Daoy (cell line): Measurements from ENCODE around the gene IZUMO1. TPM values are rescaled to one million over a fixed set of nuclear protein-coding genes. Genes with fewer than 3 reads are reported as not detected.

Experiments
- DNase-seq: peaks from one replicate; pipeline ENCODE4 v3.0.0-alpha.2; 2015; ENCODE audit warnings: low read depth
- total RNA-seq: library from RNA; depleted of rRNA; stranded (reverse); fragments of >200 nt; shearing (Covaris generic); gene quantifications from 2 replicates; pipeline ENCODE4 v1.2.3, GENCODE V29; 2014

Gene IZUMO1
- total RNA-seq, 1 experiment from 2014 or later, result not detected

DNA sequence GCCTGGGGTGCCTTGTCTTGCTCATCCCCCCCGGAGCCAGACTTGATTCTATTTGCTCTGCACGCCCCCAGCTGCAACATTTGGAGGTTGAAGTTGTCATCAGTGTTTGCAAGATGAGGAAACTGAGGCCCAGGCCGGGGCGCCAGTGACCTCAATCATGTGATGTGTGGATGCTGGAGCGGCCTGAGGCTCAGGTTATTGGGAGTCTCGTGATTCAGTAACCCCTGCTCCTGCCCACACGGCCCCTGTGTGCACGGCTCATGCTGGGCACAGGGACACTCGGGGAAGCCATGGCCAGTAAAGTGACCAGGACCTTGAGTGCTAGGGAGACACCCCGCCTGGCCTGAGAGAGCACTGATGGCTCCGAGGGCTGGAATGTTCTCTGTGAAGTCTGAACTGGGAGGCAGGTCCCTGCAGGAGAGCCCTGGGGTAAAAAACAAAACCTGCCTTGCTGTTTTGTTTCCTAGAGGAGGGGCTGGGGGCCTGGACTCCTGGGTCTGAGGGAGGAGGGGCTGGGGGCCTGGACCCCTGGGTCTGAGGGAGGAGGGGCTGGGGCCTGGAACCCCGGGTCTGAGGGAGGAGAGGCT is 10.5 kb upstream of the IZUMO1 start:
- no peak for DNase-seq

DNA sequence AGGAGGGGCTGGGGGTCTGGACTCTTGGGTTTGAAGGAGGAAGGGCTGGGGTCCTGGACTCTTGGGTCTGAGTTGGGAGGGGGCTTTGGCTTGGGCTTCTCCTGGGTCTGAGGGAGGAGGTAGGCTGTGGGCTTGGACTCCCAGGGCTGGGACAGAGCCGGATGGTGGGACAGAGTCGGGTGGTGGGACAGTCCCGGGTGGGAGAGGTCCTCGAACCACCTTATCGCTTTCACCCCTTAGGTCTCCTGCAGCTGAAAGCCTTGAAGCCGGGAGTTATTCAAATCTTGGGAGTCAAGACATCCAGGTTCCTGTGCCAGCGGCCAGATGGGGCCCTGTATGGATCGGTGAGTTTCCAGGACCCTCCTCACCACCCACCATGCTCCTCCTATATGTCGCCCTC is 10.0 kb upstream of the IZUMO1 start:
- no peak for DNase-seq

DNA sequence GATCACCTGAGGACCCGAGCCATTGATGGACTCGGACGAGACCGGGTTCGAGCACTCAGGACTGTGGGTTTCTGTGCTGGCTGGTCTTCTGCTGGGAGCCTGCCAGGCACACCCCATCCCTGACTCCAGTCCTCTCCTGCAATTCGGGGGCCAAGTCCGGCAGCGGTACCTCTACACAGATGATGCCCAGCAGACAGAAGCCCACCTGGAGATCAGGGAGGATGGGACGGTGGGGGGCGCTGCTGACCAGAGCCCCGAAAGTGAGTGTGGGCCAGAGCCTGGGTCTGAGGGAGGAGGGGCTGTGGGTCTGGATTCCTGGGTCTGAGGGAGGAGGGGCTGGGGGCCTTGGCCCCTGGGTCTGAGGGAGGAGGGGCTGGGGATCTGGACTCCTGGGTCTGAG is 9.5 kb upstream of the IZUMO1 start:
- DNase-seq, result no peak

DNA sequence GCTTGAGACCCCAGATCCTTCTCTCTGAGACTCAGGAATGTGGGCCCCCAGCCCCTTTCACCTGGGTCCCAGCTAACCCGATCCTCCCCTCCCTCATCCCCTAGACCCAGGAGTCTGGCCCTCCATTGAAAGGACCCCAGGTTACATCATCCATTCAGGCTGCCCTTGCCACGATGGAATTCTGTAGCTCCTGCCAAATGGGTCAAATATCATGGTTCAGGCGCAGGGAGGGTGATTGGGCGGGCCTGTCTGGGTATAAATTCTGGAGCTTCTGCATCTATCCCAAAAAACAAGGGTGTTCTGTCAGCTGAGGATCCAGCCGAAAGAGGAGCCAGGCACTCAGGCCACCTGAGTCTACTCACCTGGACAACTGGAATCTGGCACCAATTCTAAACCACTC is 9.1 kb upstream of the IZUMO1 start:
- DNase-seq, result no peak

DNA sequence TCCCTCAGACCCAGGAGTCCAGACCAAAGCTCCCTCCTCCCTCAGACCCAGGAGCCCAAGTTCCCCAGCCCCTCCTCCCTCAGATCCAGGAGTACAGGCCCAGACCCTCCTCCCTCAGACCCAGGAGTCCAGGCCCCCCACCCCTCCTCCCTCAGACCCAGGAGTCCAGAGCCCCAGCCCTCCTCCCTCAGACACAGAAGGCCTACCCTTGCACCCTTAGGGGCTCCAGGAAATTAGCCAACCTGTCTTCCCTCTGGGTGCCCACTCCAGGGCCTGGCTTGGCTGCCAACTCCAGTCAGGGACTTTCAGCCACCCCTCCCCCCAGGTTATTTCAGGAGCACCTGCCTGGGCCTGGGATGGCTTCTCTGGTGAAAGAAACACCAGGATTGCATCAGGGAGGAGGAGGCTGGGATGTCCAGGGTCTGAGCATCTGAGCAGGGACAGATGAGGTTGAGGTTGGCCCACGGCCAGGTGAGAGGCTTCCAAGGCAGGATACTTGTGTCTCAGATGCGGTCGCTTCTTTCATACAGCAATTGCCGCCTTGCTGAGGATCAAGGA is 8.5 kb upstream of the IZUMO1 start, which contains the start of gene FGF21:
Gene FGF21, plus strand, starts transcription at position 441 of the 558 bp plus-strand sequence. CDS start 713 bp downstream, outside the sequence.
- DNase-seq, result no peak

DNA sequence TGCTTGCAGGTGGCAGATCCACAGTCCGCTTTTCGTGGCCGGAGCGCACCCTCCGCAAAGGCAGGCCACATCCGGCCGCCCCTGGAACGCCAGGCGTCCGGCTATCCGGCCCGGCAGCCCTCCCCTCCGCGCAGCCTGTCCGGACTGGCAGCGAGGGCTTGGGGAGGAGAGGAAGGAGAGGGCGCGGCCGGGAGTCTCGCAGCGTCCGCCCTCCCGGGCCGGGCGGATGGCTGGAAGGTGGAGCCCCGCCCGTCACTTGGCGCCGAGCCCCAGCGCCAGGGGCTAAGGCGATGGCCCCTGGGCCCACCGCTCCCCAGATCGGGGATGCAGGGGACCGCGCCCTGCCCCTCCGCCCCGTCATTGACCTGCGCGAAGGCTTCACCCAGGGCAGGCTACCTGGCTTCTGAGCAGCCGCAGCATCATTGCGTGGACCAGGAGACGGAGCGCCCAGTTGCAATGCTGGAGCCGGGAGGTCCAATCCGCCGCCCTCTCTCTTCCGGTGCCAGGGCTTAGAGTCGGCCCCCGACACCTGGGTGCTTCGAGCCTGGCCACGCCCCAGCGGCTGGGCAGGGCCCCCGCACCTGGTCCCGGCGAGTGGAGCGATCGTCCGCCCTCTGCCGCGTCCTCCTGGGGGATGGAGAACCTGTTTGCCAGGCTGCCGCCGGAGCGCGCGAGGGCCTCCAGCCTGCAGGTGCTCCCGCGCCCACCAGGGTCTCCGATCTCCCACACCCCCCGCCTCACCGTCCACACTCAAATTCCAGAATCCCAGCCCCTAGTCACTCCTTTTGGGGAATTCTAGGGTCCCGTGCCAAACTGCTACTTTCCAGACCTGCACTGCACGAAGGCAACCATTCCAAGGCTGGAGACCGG is 6.0 kb upstream of the IZUMO1 start, which contains the start of gene FUT1:
Gene FUT1, minus strand, starts transcription at position 146 of the 870 bp plus-strand sequence. CDS start 1,360 bp downstream, outside the sequence.
- peak; percentile 50 for DNase-seq

DNA sequence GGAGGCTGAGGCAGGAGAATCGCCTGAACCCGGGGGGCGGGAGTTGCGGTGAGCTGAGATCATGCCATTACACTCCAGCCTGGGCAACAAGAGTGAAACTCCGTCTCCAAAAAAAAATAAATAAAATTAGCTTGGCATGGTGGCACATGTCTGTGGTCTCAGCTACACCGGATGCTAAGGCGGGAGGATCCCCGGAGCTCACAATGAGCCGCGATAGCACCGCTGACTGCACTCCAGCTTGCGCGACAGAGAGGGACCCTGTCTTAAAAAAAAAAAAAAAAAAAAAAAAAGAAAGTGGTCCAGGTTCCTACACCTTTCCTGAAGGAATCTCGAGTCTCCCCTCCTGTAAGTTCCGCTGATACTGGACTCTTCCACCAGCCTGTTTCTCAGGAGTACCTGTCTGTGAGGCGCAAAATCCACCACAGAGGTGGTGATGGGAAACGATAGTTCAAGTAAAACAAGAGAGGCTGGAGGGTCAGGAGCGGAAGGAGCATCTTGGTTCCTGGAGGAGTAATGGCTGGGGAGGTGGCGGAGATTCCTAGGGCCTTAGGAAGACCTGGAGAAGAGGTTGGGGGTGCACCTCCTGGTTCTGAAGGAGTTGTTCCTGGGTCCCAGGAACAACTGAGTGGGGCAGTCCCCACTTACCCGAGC is 5.3 kb upstream of the IZUMO1 start:
- DNase-seq, result no peak

DNA sequence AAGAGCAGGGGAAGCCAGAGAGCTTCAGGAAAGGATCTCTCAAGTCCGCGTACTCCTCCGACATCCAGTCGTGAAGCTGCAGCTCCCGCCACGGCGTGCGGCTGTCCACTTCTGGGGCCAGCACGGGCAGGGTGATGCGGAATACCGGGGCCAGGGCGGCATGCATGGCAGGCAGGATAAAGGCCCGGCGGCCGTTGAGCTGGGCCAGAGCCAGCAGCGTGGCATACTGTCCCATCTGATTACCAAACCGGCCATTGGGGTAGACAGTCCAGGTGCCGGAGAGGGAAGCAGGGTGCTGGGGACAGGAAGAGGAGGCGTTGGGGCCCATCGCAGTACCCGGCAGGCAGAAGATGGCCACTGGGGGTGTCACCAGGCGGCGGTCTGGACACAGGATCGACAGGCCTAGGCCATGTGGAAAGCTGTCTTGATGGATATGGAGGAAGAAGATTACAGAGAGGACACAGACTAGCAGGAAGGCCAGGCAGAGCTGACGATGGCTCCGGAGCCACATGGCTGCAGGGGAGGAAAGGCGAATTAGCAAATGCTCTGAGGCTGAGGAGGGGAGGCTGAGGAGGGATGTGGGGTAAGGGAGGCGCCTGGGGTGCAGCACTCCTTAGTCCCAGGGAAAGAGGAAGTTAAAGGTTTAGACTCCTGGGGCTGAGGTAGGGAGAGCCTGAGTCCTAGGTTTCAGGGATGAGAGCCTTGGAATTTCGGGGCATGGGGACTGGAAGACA is 4.2 kb upstream of the IZUMO1 start:
- DNase-seq, result no peak

DNA sequence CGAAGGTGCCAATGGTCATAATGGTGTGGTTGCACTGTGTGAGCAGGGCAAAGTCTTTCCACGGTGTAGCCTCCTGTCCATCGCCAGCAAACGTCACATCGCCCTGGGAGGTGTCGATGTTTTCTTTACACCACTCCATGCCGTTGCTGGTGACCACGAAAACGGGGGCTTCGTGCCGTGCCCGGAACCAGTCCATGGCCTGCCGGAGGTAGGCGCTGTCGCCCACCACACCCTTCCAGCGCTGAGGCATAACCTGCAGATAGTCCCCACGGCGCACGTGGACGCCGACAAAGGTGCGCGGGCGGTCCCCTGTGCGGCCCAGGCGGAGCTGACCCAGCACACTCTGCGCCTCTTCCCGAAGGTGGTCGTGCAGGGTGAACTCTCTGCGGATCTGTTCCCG is 3.6 kb upstream of the IZUMO1 start:
- no peak for DNase-seq

DNA sequence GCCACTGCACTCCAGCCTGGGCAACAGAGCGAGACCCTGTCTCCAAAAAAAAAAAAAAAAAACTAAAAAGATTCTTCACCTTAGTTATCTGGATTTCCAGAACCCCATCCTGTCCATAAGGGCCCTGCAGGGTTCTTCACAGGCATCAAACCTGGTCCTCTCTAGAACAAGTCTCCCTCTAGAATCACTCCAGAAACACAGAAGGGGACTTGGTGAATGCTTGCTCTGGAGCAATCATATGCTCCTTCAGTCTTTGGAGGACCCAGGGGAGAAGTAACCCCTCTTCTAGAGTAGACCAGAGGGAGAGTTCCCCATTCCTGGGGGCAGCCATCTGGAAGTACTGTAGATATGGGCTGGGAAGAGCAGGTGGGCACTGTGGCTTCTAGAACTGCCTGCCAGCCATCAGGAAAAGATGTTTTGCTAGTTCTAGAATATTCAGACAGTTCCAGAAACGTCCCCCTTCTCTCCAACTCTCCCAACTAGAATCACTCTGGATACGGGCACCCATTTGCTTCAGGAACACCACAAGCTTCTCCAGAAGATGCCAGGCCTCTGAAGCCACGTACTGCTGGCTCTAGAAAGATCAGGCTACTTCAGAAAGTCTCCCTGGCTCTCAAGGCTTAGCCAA is 3.0 kb upstream of the IZUMO1 start:
- DNase-seq, result no peak

DNA sequence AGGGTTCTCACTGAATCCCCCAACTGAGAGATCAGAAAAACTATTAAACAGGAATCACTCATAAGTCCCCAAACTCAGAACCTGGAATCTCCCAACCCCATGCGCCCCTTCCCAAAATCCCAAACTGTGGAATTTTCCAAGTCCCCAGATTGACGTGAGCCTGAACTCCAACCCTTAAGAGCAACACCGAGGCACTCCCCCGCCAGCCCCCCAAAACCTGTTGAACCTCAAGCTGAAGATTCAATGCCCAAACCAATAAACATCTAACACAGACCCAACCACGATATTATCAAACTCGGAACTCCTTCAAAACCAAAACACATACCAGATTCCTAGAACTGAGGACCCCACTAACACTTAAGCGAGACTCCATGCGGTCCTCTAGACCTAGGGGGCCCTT is 599 bp downstream of the IZUMO1 start:
- DNase-seq, result no peak

DNA sequence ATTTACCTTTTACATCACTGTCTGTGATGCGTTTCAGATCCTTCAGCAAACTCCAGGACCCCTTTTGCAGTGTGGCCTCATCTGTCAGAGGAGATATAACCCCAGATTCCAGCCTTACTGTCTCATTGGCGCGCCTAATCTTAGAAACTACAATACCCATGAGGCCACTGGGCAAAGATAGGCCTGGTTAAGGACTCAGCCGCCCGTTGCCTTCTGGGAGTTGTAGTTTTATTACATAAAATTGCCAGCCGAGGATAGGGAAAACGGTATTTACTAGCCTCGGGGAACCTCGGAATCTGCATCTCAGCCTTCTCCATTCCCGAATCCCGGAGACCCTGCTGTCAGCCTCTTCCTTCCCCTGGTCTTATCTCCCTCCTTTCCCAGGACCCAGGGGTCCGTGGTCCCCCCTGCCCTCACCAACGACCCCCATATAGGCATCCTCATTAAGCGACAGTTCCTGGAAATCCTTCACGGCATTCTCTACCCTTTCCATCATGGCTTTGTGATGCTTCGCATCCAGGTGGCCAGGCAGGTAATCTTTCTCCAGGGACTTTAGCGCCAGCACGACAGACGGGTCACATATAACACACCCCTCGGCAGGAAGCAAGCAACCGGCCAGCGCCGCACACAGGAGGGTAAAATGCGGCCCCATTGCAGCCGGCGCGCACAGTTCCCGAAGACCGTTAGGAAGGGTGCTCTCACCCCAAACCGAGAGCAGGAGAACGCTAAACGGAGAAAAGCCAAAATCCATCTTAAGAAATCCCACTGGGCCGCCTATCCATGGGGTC is 1.3 kb downstream of the IZUMO1 start:
- DNase-seq, result peak; percentile 60

DNA sequence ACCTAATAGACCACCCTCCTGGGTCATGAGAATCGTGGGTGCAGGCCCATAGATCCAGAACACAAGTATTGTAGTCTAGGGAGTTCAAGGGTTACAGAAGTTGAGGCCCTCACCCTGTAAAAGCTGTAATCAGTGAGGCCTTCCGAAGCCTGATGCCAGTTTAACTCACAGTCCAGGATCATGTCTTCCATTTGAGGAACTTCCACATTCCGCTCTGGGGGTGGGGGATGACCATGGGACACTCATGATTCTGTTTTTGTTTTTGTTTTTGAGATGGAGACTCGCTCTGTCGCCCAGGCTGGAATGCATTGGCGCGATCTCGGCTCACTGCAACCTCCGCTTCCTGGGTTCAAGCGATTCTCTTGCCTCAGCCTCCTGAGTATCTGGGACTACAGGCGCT is 4.6 kb downstream of the IZUMO1 start:
- DNase-seq, result no peak

DNA sequence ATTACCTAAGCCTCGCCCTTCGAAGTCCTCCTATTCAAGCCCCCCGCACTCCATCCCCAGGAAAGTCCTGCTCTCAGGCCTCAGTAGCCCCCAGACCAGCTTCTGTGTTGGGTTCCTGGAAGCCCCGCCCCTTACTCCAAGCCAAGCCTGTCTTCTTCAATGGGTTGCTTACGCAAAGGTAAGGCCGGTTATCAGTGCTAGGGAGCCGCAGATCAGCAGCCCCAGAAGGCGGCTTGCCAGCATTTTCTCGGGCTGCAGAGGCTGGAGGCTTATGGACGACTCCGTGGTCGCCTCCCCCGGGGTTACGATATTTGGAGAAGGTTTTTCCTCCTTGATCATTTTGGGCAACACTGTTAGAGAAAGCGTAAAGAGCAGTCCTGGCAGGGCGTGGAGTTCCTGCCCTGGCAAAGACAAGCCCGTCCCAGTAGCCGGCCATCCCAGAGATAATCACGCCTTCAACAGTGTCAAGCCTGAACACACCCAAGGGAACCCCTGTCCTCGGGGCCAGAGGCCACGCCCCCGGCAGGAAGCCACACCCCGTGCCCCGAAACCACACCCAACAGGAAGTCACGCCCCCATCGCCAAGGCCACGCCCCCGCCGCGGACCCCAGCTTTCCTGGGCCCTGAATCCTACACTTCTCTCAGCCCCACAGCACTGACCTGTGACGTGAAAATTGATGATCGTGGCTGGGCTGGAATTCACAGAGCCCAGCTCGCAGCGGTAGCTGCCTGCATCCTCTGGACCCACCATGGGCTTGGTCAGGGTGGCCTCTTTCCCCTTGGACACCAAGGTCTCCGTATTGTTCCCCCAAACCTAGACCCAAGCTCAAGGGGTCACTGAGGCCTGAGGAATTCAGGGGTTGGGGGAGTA is 5.3 kb downstream of the IZUMO1 start:
- DNase-seq, result peak; percentile 41

DNA sequence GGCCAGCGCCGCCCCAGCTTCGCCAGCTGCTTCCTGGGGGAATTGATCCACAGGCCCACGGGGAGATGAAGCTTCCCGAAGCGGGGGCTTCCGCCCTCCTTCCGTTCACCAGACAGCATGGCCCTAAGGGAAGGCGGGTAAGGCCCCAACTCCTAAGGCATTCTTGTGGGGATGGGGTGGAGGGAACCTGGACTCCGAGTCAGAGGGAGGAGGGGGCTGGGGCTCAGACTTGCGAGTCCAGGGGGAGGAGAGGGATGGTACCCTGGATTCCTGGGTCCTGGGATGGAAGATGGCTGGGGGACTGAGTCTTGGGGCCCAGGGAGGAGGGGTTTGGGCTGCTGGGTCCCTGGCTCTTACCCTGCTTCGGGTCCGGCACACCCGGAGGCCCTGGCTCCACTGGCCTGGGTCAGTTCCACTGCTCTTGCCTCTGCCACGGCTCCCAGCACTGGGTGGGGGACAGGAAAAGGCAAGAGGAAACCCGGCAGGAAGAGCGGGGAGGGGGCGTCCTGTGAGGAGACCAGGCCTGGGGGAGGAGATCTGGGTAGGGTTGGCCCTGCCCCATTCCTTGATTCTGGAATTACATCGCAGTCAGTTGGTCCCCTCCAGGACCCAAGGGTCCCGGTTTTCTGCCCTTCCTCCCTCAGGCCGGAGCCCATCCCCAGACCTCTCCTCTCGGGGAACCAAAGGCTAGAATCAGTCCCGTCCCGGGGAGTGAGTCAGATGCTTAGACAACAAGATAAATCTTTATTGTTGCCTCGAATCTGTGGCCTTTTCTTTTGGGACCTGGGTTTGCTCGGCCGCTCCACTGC is 6.3 kb downstream of the IZUMO1 start, which contains the start of gene RASIP1:
Gene RASIP1, minus strand, starts transcription at position 447 of the 809 bp plus-strand sequence. Its CDS starts 328 bp downstream, at position 119.
- DNase-seq, result no peak

DNA sequence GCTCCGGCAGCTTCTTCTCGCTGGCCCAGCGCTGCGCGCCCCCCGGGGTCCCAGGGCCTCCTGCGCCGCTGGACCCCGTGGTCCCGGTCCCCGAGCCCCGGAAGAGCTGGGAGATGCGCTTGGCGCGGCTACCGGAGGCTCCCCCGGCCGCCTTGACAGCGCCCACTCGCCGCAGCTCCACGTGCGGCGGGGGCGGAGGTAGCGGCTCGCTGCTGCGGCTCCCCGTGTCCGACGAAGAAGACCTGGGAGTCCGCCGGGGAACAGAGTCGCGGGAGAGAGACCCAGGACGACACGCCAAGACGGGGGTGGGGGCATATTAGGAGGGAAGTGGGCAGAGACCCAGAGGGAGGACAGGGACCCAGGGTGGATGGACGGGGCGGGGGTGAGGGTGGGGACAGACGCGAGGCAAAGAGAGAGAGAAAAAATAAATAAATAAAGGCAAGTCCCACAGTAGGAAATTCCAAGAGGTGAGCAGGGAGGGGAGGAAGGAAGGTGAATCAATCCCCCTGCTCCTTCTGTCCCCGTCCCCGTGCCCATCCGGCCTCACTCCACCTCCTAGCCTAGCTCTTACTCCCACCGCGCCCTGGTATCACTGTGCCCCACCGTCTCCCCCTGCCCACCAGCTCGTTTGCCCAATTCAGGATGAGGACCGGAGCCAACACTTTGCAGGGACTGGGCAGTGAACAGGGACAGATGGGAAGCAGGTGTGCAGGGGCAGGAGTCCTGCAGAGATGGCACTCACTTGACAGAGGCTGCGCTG is 7.1 kb downstream of the IZUMO1 start:
- no peak for DNase-seq
